ENCODE data around the gene AP2A2.

Gene AP2A2

GRCh38 chr11:926341-926916 lies 759 bp downstream of the AP2A2 start:
- DNase-seq: peak; percentile 65

GRCh38 chr11:927871-928270 lies 2.2 kb downstream of the AP2A2 start:
- no peak for DNase-seq

GRCh38 chr11:928786-929185 lies 3.1 kb downstream of the AP2A2 start:
- DNase-seq: no peak

- no peak for DNase-seq
These were observed 3.7 kb downstream of the AP2A2 start for GRCh38 chr11:929405-929804.

GRCh38 chr11:931385-931784 lies 5.7 kb downstream of the AP2A2 start:
- DNase-seq: peak; percentile 12

GRCh38 chr11:932435-932834 lies 6.8 kb downstream of the AP2A2 start:
- peak; percentile 26 for DNase-seq

- peak; percentile 10 for DNase-seq
These were observed 7.6 kb downstream of the AP2A2 start for GRCh38 chr11:933142-933851.

GRCh38 chr11:933936-934335 lies 8.3 kb downstream of the AP2A2 start:
- DNase-seq: no peak

GRCh38 chr11:934527-934926 lies 8.9 kb downstream of the AP2A2 start:
- no peak for DNase-seq

- no peak for DNase-seq
These were observed 10.5 kb downstream of the AP2A2 start for GRCh38 chr11:936199-936598.

- no peak for DNase-seq
These were observed 12.2 kb downstream of the AP2A2 start for GRCh38 chr11:937841-938261.

GRCh38 chr11:940496-941135 lies 14.9 kb downstream of the AP2A2 start:
- DNase-seq: no peak

- peak; percentile 82 for DNase-seq
These were observed 17.2 kb downstream of the AP2A2 start for GRCh38 chr11:942823-943222.

- DNase-seq: peak; percentile 48
These were observed 19.2 kb downstream of the AP2A2 start for GRCh38 chr11:944711-945470.

GRCh38 chr11:945986-946385 lies 20.3 kb downstream of the AP2A2 start:
- no peak for DNase-seq

- no peak for DNase-seq
These were observed 22.1 kb downstream of the AP2A2 start for GRCh38 chr11:947744-948143.

GRCh38 chr11:951507-951906 lies 25.8 kb downstream of the AP2A2 start:
- DNase-seq: no peak

GRCh38 chr11:952406-953385 lies 27.0 kb downstream of the AP2A2 start:
- DNase-seq: peak; percentile 45

GRCh38 chr11:953512-953911 lies 27.8 kb downstream of the AP2A2 start:
- DNase-seq: no peak

GRCh38 chr11:954392-955153 lies 28.9 kb downstream of the AP2A2 start:
- no peak for DNase-seq
